ENCODE results near the gene ZNF558.

DNA sequence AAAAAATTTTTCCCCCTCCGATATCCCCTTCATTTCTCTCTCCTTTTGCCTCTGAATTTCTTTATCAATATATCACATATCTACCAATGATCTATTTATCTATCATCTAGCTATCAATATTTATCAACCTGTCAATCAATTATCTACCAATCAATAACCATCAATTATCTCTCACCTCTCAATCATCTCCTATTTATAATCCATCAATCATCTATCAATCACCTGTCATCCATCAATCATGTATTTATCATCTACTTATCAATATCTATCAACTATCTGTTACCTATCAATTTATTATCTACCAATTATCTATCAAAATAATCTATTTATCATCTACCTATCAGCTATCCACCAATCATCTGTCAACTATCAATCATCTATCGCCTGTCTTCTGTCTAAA lies 17.1 kb upstream of the ZNF558 start:
- TF ChIP-seq, protein P1, sequence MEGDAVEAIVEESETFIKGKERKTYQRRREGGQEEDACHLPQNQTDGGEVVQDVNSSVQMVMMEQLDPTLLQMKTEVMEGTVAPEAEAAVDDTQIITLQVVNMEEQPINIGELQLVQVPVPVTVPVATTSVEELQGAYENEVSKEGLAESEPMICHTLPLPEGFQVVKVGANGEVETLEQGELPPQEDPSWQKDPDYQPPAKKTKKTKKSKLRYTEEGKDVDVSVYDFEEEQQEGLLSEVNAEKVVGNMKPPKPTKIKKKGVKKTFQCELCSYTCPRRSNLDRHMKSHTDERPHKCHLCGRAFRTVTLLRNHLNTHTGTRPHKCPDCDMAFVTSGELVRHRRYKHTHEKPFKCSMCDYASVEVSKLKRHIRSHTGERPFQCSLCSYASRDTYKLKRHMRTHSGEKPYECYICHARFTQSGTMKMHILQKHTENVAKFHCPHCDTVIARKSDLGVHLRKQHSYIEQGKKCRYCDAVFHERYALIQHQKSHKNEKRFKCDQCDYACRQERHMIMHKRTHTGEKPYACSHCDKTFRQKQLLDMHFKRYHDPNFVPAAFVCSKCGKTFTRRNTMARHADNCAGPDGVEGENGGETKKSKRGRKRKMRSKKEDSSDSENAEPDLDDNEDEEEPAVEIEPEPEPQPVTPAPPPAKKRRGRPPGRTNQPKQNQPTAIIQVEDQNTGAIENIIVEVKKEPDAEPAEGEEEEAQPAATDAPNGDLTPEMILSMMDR (IDR thresholded peaks at IDR 0.05 in 4 of 5, conservative IDR thresholded peaks at IDR 0.05 in 1 of 5): no peak
- no peak for TF ChIP-seq POLR2A (IDR thresholded peaks at IDR 0.05)
